Activated CD8-positive, alpha-beta T cell treated with anti-CD3 and anti-CD28 coated beads for 36 hours (primary cell): ENCODE results near the gene NSMF. TPM values are rescaled to one million over a fixed set of nuclear protein-coding genes. Genes with fewer than 3 reads are reported as not detected.

Experiments
- ATAC-seq: fragments of 200-7000 bp; cut with Tn5 transposase; one replicate; pipeline ENCODE4 v1.10.0; 2021; ENCODE audit warnings: mild to moderate bottlenecking, moderate library complexity
- CTCF ChIA-PET: fragments of 350-600 bp; sonication (Branson Sonifier 250); formaldehyde crosslinking; loops from one replicate; lab custom pipeline; 2021; ENCODE audit warnings: antibody characterized with exemption; lab: Charles Lee
- POLR2A ChIA-PET: fragments of 350-600 bp; sonication (Branson Sonifier 250); formaldehyde crosslinking; loops from one replicate; lab custom pipeline; 2021; ENCODE audit warnings: antibody characterized with exemption; lab: Charles Lee
- DNase-seq: peaks from one replicate; pipeline ENCODE4 v3.0.0-alpha.2; 2020
- H3K27ac Mint-ChIP-seq: one replicate; pipeline ENCODE4 v1.8.0; 2021; ENCODE audit warnings: mild to moderate bottlenecking, mixed read lengths
- H3K27me3 Mint-ChIP-seq: one replicate; pipeline ENCODE4 v1.8.0; 2021; ENCODE audit warnings: mixed read lengths
- H3K36me3 Mint-ChIP-seq: one replicate; pipeline ENCODE4 v1.8.0; 2021; ENCODE audit warnings: low read depth, mixed read lengths
- H3K4me1 Mint-ChIP-seq: one replicate; pipeline ENCODE4 v1.8.0; 2021; ENCODE audit warnings: low read depth, mixed read lengths
- H3K4me3 Mint-ChIP-seq: one replicate; pipeline ENCODE4 v1.8.0; 2021; ENCODE audit warnings: mild to moderate bottlenecking, moderate library complexity, mixed read lengths
- H3K9me3 Mint-ChIP-seq: one replicate; pipeline ENCODE4 v1.8.0; 2021; ENCODE audit warnings: mixed read lengths
- intact Hi-C: fragments of 100-400 bp; cut with micrococcal nuclease; formaldehyde crosslinking; loops from one replicate; pipeline ENCODE4 v1.10.0; 2022
- total RNA-seq, 2 experiments: library from RNA; stranded (reverse); gene quantifications; one replicate each; pipeline ENCODE4 v1.2.3, GENCODE V29; 2021
- TF ChIP-seq, protein P1 (sequence below): fragments of 200-600 bp; IDR thresholded peaks from one replicate; pipeline ENCODE4 v1.8.0; 2022; ENCODE audit warnings: antibody characterized with exemption, mild to moderate bottlenecking

Gene NSMF
- total RNA-seq, 2 experiments from 2014 or later = 112 to 116 TPM

DNA sequence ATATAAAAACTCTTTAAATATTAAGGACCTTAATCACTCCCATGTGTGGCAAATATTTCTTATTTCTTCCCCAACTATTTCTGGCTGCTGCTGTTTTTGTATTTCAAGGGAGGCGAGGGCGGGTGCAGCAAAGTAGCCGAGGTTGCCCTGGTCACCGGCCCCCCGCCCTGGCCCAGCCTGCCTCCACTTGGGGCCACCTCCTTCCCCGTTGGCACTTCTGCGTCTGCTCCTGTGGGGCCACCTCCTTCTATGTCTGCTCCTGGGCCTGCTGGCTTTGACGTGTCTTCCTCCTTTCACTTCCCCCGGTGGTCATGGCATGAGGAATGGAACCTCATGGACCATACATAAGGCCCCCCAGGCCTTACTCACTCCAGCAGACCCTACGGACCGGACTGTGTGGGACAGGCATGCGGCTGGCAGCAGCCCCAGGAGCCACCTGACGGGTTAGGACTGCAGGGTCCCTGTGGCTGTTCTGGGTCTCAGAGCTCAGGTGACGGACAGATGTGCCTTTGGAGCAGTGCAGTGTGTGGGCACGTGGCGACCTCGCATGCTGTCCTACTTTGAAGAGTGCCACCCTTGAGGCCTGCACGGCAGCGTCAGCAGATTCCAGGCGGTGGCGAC is 12.2 kb downstream of the NSMF start:
- TF ChIP-seq, protein P1, sequence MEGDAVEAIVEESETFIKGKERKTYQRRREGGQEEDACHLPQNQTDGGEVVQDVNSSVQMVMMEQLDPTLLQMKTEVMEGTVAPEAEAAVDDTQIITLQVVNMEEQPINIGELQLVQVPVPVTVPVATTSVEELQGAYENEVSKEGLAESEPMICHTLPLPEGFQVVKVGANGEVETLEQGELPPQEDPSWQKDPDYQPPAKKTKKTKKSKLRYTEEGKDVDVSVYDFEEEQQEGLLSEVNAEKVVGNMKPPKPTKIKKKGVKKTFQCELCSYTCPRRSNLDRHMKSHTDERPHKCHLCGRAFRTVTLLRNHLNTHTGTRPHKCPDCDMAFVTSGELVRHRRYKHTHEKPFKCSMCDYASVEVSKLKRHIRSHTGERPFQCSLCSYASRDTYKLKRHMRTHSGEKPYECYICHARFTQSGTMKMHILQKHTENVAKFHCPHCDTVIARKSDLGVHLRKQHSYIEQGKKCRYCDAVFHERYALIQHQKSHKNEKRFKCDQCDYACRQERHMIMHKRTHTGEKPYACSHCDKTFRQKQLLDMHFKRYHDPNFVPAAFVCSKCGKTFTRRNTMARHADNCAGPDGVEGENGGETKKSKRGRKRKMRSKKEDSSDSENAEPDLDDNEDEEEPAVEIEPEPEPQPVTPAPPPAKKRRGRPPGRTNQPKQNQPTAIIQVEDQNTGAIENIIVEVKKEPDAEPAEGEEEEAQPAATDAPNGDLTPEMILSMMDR = no peak
- Mint-ChIP-seq H3K27ac (no peak overlapping the region), H3K4me3 (no peak overlapping the region), H3K4me1 (peaks cover 19% of the 10 kb centered on the region), H3K27me3 (peaks cover 16% of the 10 kb centered on the region), H3K36me3 (peaks cover 17% of the 10 kb centered on the region), H3K9me3 (no peaks in the 10 kb centered on the region)
- POLR2A ChIA-PET = interaction anchor here (0.6 to 1.1 kb wide), 3 partner anchors 10 to 565 kb away, joined by 3 to 4 read pairs (median 3); no protein-coding TSS in a partner anchor
- DNase-seq (no peak), ATAC-seq (no peak)
- intact Hi-C loops = no loop called here
- CTCF ChIA-PET = interaction anchor here (0.6 to 1.5 kb wide), 3 partner anchors 24 to 160 kb away, joined by 3 to 8 read pairs (median 3); partner anchors contain the start of genes EXD3 and NOXA1

DNA sequence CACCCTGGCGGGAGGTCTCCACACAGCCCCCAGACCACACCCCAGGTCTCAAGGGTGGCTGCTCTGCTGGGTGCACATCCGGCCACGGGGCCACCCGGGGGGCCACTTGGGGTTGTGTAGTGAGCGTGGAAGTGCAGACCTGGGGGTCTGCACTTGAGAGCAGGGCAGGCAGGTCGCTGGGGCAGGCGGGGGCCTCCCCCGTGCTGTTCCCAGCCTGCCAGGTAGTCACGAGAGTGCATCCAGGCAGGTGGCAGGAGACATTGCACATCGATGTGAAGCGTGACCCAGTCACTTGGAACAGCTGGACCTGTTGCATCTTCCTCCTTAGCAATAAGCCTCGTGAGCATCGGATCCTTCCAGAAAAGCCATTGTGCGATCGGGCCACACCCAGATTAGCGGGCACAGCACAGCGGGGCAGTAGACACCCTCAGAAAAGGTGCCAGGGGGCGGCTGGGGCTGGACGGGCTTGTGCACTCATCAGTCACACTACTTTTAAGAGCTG is 13.2 kb downstream of the NSMF start:
- DNase-seq (no peak), ATAC-seq (no peak)
- intact Hi-C loops = no loop called here
- Mint-ChIP-seq H3K27me3 (peaks cover 18% of the 10 kb centered on the region), H3K4me3 (no peak overlapping the region), H3K36me3 (peaks cover 16% of the 10 kb centered on the region), H3K4me1 (peaks cover 18% of the 10 kb centered on the region), H3K27ac (no peak overlapping the region), H3K9me3 (no peaks in the 10 kb centered on the region)
- ChIA-PET POLR2A (interaction anchor here (0.9 to 1.2 kb wide), 2 partner anchors 17 to 23 kb away, joined by 3 to 4 read pairs; partner anchors contain the start of gene NOXA1), CTCF (interaction anchor here (0.6 to 2.1 kb wide), 9 partner anchors 10 to 159 kb away, joined by 3 to 8 read pairs (median 3); partner anchors contain the start of genes MRPL41 and NSMF)
- TF ChIP-seq, protein P1 = no peak

DNA sequence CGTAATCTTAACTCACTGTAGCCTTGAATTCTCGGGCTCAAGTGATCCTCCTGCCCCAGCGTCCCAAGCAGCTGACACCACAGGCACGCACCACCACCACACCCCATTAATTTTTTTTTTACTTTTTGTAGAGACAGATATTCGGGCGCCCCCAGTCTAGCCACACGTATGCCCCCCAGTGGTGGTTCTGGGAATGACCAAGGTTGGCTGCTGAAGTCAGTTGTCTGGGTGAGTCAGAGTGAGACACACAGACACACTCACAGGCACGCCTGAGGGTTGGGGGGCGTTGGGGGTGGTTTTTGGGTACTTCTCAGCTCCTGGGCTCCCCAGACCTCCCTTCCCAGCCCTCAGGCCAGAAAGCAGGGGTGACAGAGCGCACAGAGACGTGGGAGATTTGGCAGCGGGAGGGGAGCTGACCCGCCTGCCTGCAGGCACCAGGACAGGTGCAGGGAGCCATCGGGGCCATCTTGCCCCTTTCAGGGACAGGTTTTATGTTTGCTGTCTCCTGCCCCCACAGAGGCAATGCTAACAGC is 13.8 kb downstream of the NSMF start:
- H3K4me1 Mint-ChIP-seq = peaks cover 16% of the 10 kb centered on the region

DNA sequence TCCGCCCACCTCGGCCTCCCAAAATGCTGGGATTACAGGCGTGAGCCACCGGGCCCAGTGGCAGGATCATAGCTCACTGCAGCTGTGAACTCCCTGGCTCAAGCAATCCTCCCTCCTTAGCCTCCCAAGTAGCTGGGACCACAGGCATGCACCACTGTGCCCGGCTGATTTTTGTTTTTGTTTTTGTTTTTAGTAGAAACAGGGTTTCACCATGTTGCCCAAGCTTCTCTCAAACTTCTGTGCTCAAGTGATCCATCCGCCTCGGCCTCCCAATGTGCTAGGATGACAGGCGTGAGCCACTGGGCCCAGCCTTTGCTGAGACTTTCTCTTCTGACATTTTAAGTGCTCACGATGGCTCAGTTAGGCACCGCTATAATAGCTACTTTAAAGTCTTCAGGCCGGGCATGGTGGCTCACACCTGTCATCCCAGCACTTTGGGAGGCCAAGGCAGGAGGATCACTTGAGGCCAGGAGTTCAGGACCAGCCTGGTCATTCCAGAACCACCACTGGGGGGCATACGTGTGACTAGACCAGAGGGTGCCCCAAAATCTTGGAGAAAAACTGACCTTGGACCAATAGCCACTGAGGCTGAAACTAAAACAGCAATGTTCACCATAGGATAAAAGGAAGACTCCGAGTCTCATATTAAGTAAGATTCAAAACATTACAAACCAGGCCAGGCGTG is 14.9 kb downstream of the NSMF start:
- DNase-seq (no peak), ATAC-seq (no peak)
- ChIA-PET POLR2A (interaction anchor here (0.6 to 1.0 kb wide), 3 partner anchors 11 to 21 kb away, joined by 3 to 10 read pairs (median 3); partner anchors contain the start of genes EXD3 and NOXA1), CTCF (interaction anchor here (1.0 to 2.8 kb wide), 8 partner anchors 12 to 159 kb away, joined by 3 to 8 read pairs (median 5); partner anchors contain the start of genes EXD3 and NOXA1)
- peaks cover 6% of the 10 kb centered on the region for H3K36me3 Mint-ChIP-seq
- no peaks in the 10 kb centered on the region for H3K9me3 Mint-ChIP-seq
- intact Hi-C loops = no loop called here
- H3K27ac Mint-ChIP-seq = no peak overlapping the region
- H3K4me3 Mint-ChIP-seq = no peak overlapping the region
- peaks cover 18% of the 10 kb centered on the region for H3K27me3 Mint-ChIP-seq
- H3K4me1 Mint-ChIP-seq = peaks cover 13% of the 10 kb centered on the region
- TF ChIP-seq, protein P1 = no peak

More for the DNA sequence above, 13.8 kb downstream of the NSMF start:
- H3K27ac Mint-ChIP-seq = no peak overlapping the region
- peaks cover 18% of the 10 kb centered on the region for H3K27me3 Mint-ChIP-seq
- ATAC-seq (peak; percentile 96), DNase-seq (peak; percentile 94)
- no peak overlapping the region for H3K4me3 Mint-ChIP-seq
- peaks cover 15% of the 10 kb centered on the region for H3K36me3 Mint-ChIP-seq
- TF ChIP-seq, protein P1 = peak; percentile 80
- no peaks in the 10 kb centered on the region for H3K9me3 Mint-ChIP-seq
- ChIA-PET POLR2A (interaction anchor here (0.9 to 1.2 kb wide), 2 partner anchors 17 to 22 kb away, joined by 3 to 4 read pairs; partner anchors contain the start of gene NOXA1), CTCF (interaction anchor here (0.7 to 2.1 kb wide), 10 partner anchors 11 to 159 kb away, joined by 3 to 8 read pairs (median 3); partner anchors contain the start of genes MRPL41 and NSMF)
- intact Hi-C loops = no loop called here
